ENCODE results near the gene DGKE.

Gene DGKE

DNA sequence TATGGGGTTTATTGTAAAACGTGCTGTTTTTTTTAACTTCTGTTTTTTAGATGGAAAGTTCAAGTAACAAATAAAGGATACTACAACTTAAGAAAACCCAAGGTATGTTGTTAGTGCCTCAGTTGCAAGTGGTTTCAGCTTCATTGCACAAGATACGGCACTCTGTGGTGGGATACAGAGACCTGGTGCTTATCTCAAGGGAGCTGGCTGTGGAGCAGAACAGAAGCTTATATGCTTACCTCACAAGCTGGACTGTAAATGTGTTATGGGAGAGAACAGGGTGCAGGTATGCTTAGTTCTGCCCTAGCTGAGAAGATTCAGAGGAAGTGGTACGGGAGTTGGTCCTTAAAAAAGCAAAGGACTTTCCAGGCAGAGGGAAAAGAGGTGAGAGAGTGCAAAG is 15.2 kb downstream of the DGKE start:
- no peak for DNase-seq (ENCODE audit: low spot score)

DNA sequence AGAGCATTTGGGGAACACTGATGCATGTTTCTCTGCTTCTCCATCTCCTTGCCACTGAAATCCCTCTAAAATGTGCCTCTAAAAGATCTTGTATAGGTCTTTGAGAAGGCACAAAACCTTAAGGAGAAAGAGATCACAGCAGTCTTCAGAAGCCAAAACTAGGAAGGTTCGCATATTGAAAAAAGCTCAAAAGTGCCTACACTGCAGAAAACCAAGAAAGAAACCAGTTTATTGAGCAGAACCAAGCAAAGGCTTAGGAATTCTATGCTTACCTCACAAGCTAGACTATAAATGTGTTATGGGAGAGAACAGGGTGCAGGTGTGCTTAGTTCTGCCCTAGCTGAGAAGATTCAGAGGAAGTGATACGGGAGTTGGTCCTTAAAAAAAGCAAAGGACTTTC is 16.6 kb downstream of the DGKE start:
- no peak for DNase-seq (ENCODE audit: low spot score)

- DNase-seq (ENCODE audit: low spot score): no peak
These were observed 17.1 kb downstream of the DGKE start for GRCh38 chr17:56851008-56851407.

DNA sequence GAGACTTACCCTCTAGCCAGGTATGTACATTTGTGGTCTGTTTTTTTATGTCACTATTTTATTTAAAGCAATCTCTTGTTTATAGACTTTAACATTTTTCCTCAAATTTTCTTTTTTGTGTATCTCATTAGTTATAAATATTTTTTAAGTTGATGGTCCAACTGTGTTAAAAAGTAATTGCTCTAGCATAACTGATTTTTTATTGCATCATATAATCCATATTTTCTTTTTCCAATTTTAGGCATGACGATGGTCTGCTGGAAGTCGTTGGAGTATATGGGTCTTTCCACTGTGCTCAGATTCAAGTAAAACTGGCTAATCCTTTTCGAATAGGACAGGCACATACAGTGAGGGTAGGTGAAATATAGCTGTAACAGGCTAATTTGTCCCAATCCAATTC is 27.9 kb downstream of the DGKE start:
- no peak for DNase-seq (ENCODE audit: low spot score)

DNA sequence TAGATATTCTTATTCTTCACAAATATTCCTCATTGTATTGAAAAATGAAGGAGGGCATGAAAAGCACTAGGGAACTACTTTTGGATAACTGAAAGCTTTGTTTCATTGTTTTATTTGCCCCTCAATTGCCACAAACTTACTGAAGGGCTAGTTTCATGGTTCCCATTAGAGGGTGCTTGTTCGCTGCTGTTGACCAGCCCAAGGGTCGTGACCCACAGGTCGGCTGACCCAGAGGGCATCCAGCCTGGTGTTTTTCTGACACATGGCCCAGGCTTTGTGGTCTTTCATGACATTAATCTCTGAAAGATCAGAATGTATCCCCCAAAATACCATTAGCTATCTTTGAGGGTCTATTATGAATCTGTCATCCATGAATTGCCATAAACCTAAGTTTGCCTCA is 30.0 kb downstream of the DGKE start:
- no peak for DNase-seq (ENCODE audit: low spot score)

GRCh38 chr17:56866076-56866475 is 32.1 kb downstream of the DGKE start:
- no peak for DNase-seq (ENCODE audit: low spot score)

DNA sequence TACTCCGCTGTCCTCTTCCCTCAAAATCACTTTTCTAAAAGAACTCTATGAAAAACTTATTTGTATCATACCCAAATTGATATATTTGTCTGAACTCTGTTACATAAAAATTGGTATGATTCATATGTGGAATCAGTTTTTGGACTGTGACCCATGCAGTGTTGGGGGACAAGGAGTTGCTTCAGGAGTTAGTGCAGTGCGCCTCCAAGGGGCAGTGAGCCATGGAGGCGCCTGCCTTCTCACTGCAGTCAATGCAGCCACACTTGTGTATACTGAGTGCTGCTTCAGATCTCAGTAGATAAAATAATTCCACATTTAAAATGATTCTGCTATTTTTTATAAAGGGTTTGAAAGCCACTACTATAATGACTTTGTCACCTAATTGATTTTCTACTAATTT is 32.5 kb downstream of the DGKE start:
- DNase-seq (ENCODE audit: low spot score): no peak

DNA sequence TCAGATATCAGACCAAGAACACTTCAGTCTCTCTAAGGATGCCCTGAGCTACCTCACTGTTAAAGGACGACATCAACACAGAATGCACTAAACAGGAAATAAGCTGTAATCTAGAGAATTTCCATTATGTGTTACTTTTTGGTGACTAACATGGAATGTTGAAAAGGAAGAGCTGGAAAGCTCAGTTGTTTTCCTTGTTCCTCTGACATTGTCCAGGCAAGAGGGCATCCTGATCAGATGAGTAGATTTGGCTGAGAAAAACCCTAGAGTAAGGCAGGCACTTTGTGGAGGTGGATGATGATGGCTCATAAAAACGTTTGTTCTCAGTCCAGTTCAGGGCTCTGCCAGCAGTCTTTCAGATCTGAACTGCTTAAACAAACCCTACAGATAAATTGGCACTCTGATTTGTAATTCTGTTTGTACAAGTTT is 34.0 kb downstream of the DGKE start:
- no peak for DNase-seq (ENCODE audit: low spot score)

DNA sequence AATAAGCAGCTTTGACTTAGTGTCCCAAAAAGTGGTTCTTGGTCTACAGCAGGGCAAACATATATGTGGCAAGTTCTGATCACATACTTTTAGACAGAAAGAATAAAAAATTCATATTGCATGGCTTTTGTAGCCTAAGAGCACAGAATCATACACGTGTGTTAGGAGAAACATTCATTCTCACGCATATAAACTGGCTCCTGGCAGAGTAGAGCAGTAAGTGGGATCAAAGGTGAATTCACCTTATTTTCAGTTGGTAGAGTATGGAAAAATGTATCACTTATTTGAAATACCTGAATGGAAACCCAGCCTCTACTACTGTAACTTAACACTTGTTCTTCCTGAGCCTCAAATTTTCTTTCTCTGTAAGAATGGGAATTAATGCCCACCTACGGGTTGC is 34.8 kb downstream of the DGKE start:
- no peak for DNase-seq (ENCODE audit: low spot score)

- DNase-seq (ENCODE audit: low spot score): no peak
These were observed 36.2 kb downstream of the DGKE start for GRCh38 chr17:56870081-56870651.

GRCh38 chr17:56876766-56877179 is 42.8 kb downstream of the DGKE start:
- DNase-seq (ENCODE audit: low spot score): no peak

DNA sequence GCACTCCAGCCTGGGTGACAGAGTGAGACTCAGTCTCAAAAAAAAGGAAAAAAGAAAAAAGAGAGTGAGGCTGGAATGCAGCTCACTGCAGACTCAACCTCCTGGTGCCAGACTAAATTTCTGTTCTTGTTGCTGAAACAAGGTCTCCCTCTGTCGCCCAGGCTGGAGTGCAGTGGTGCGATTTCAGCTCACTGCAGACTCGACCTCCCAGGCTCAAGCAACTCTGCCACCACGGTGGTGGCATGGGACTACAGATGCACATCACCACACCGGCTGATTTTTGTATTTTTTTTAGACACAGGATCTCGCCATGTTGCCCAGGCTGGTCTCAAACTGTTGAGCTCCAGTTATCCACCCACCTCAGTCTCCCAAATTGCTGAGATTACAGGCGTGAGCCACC is 45.3 kb downstream of the DGKE start:
- no peak for DNase-seq (ENCODE audit: low spot score)

GRCh38 chr17:56880133-56880532 is 46.2 kb downstream of the DGKE start:
- DNase-seq (ENCODE audit: low spot score): no peak

DNA sequence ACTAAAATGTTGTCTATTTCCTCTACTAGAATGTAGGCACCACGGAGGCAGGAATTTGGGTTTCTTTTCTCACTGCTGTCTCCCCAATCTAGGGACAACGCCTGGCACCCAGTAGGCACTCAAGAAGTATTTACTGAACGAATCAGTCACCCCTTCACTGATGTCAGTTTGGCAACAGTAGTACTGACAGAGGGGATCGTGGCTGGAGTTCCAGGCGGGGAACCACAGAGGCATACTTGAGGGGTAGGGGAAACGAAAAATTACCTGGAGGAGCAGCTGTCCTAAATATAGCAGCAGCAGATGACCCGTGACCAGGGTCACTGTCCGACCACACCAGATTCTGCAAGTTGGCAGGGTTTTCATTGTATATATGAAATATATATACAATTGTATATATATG is 46.6 kb downstream of the DGKE start:
- no peak for DNase-seq (ENCODE audit: low spot score)

GRCh38 chr17:56881685-56882295 is 47.8 kb downstream of the DGKE start:
- no peak for DNase-seq (ENCODE audit: low spot score)

DNA sequence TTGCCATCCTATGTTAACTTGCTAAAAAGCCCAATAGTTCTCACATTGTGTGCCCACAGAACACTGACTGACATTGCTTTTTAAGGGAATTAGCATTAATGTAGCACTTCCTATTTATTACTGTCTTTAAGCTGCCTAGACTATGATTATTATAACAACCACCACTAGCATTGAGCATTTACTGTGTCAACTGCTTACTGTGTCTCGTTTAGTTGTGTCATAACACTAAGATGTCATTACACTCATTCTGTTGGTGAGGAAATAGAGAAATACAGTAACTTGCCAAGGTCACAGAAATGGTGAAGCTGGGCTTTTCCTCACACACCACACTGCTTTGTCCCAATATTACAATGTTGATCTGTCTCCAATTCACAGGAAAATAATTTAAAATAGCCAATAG is 49.7 kb downstream of the DGKE start:
- DNase-seq (ENCODE audit: low spot score): no peak

DNA sequence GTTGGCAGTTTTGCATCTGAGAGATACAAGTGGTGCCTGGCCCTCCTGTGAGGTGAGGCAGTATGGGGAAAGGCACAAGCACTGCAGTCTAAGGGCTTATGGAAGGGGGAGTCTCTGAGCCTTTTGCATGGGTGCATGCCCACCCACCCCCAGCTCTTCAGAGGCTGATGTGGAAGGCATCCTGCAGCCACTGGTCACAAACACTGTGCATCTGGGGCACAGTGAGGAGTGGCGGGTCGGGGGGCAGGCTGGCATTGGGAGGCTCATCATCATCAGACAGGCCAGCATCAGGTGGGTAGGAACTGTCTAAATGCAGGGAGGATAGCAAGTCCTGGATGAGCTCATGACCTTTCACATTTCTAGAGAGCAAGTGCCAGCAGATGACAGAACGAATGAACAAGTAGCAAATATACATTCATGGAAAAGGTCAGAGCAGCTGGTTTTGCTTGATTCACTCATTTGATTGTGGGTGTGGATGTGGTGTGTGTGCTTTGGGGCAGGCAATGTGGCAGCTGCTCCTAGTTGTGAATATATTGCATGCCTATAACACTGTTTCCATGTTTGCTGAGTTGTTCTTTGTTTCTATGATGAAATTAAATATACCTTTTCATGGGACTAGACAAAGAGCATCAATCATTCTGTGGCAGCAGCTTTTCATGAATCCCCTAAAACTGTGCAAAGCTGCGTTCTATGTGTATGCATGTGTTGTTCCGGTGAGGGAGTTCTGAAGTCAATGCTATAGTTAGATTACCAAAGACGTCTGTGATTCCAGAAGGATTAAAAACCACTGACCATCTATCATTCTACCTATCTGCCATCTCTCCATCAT is 50.7 kb downstream of the DGKE start:
- DNase-seq (ENCODE audit: low spot score): no peak

DNA sequence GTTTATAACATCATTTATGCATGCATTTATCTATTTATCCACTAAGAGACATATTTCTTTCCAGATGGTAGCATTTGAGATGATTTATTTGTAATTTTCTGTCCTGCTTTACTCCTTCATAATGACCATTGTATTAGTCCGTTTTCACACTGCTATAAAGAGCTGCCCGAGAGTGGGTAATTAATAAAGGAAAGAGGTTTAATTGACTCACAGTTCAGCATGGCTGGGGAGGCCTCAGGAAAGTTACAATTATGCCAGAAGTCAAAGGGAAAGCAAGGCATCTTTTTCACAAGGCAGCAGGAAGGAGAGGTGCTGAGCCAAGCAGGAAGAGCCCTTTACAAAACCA is 51.3 kb downstream of the DGKE start:
- DNase-seq (ENCODE audit: low spot score): no peak

DNA sequence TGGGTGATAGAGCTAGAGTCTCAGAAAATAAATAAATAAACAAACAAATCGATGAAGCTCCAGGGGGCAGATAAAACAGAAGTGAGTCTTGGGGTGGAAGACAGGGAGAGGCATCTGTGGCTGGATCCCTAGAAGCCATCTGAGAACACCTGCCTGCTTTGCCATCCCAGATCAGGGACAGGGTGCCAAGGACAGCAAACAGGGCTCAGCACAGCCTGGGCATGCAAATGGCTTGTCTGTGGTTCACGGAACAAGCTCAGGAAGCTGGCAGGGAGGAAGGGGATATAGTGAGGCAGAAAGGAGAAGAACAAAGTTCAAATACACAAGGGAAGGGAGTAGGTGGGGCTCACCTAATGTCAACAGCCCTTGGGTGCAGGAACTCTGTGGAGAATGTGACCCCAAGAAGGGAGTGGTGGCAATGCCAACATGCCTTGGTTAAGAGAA is 52.4 kb downstream of the DGKE start:
- DNase-seq (ENCODE audit: low spot score): no peak

DNA sequence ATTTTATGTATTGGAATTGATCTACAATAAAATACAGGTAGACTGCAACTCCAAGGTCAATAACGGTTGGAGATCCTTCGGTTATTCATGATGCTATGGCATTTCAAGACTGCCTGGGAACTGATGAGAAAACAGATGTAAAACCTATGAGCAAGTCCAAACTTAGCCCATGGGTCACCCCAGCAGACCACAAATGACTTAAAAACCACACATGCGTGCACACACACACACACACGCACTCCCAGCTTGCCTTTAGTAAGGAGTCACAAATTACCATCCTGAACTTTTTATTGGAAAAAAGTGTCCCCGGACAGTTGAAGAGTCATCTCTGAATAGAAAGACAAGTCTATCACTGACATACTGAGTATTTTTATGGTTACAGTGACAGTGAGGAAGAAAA is 53.2 kb downstream of the DGKE start:
- no peak for DNase-seq (ENCODE audit: low spot score)

GRCh38 chr17:56887552-56888467 is 53.9 kb downstream of the DGKE start:
- no peak for DNase-seq (ENCODE audit: low spot score)

GRCh38 chr17:56890390-56890789 is 56.4 kb downstream of the DGKE start:
- no peak for DNase-seq (ENCODE audit: low spot score)

Data from iPS-NIHi11 (cell line).